ENCODE results near the gene NPR1. TPM values are rescaled to one million over a fixed set of nuclear protein-coding genes. Genes with fewer than 3 reads are reported as not detected.

Gene NPR1
- total RNA-seq, 1 donor from 2014 or later, result 5.9 TPM

DNA sequence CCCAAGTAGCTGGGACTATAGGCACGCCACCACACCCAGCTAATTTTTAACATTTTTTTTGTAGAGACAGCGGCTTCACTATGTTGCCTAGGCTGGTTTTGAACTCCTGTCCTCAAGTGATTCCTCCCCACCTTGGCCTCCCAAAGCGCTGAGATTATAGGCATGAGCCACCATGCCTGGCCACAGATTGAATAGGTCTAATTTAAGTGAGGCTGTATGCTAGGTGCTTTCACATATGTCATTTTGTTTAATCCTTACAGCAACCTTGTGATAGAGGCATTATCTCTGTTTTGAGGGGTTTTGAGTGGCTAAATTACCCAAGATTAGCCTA lies 56.6 kb downstream of the NPR1 start:
- TF ChIP-seq CTCF (IDR thresholded peaks at IDR 0.05; ENCODE audit: unreplicated experiment), result no peak
- H3K4me3 Mint-ChIP-seq, result no peak overlapping the region
- H3K27me3 Mint-ChIP-seq (ENCODE audit: low read depth), result no peaks in the 10 kb centered on the region
- peaks cover 9% of the 10 kb centered on the region for H3K36me3 Mint-ChIP-seq
- no peaks in the 10 kb centered on the region for H3K9me3 Mint-ChIP-seq
- DNase-seq (ENCODE audit: low spot score in 2 of 2, unreplicated experiment in 2 of 2), result no peak
- peaks cover 3% of the 10 kb centered on the region for H3K4me1 Mint-ChIP-seq
- no peak overlapping the region for H3K27ac Mint-ChIP-seq

GRCh38 chr1:153741986-153742385 lies 63.5 kb downstream of the NPR1 start:
- no peak overlapping the region for H3K27ac Mint-ChIP-seq
- H3K9me3 Mint-ChIP-seq, result no peaks in the 10 kb centered on the region
- DNase-seq (ENCODE audit: low spot score in 2 of 2, unreplicated experiment in 2 of 2), result no peak
- no peaks in the 10 kb centered on the region for H3K4me1 Mint-ChIP-seq
- TF ChIP-seq CTCF (IDR thresholded peaks at IDR 0.05; ENCODE audit: unreplicated experiment), result no peak
- no peaks in the 10 kb centered on the region for H3K27me3 Mint-ChIP-seq (ENCODE audit: low read depth)
- peaks cover 35% of the 10 kb centered on the region for H3K36me3 Mint-ChIP-seq
- no peak overlapping the region for H3K4me3 Mint-ChIP-seq

GRCh38 chr1:153742411-153743142 lies 64.1 kb downstream of the NPR1 start:
- Mint-ChIP-seq H3K9me3 (no peaks in the 10 kb centered on the region), H3K27me3 (ENCODE audit: low read depth) (no peaks in the 10 kb centered on the region), H3K27ac (no peak overlapping the region), H3K4me1 (no peaks in the 10 kb centered on the region), H3K4me3 (no peak overlapping the region), H3K36me3 (peaks cover 39% of the 10 kb centered on the region)
- DNase-seq (ENCODE audit: low spot score in 2 of 2, unreplicated experiment in 2 of 2), result no peak
- TF ChIP-seq CTCF (IDR thresholded peaks at IDR 0.05; ENCODE audit: unreplicated experiment), result no peak

Small RNAs within 50 kb of the gene (microRNA-seq; reads per million reads assigned to microRNA genes)
- not detected for gene MIR8083

Other genes starting within 250 kb of the NPR1 start
- gene S100A7, start 218.0 kb upstream of the NPR1 start, total RNA-seq, result not detected in 3 replicates
- gene S100A6, start 142.7 kb upstream of the NPR1 start, total RNA-seq, result 2.4 to 4.4 TPM (median 3.9 TPM) in 3 replicates
- not detected in 3 replicates for gene S100A5, start 137.8 kb upstream of the NPR1 start, total RNA-seq
- gene S100A4, start 132.9 kb upstream of the NPR1 start, total RNA-seq, result 7.8 to 12.7 TPM (median 10.2 TPM) in 3 replicates
- gene S100A3, start 129.4 kb upstream of the NPR1 start, total RNA-seq, result not detected in 3 replicates
- gene S100A2, start 112.8 kb upstream of the NPR1 start, total RNA-seq, result 0.43 to 0.51 TPM in 2 of 3 replicates, not detected in the other
- gene S100A16, start 65.6 kb upstream of the NPR1 start, total RNA-seq, result 22.1 to 24.8 TPM (median 22.4 TPM) in 3 replicates
- gene S100A14, start 62.4 kb upstream of the NPR1 start, total RNA-seq, result 8.5 to 10.1 TPM (median 10.0 TPM) in 3 replicates
- 46.6 to 58.5 TPM (median 54.5 TPM) in 3 replicates for gene S100A13, start 51.2 kb upstream of the NPR1 start, total RNA-seq
- 0.58 to 0.59 TPM in 2 of 3 replicates, not detected in the other for gene S100A1, start 50.3 kb upstream of the NPR1 start, total RNA-seq
- gene CHTOP, start 44.6 kb upstream of the NPR1 start, total RNA-seq, result 108 to 114 TPM (median 111 TPM) in 3 replicates
- gene SNAPIN, start 20.0 kb upstream of the NPR1 start, total RNA-seq, result 33.8 to 37.5 TPM (median 34.6 TPM) in 3 replicates
- gene ILF2, start 7.7 kb upstream of the NPR1 start, total RNA-seq, result 204 to 212 TPM (median 207 TPM) in 3 replicates
- 117 to 120 TPM (median 117 TPM) in 3 replicates for gene INTS3, start 49.4 kb downstream of the NPR1 start, total RNA-seq
- gene SLC27A3, start 96.7 kb downstream of the NPR1 start, total RNA-seq, result 28.5 to 32.1 TPM (median 29.7 TPM) in 3 replicates
- 77.2 to 83.3 TPM (median 77.3 TPM) in 3 replicates for gene GATAD2B, start 244.3 kb downstream of the NPR1 start, total RNA-seq

Measured in mesothelial cell of epicardium (in vitro differentiated cells).